Natural killer cell (primary cell): ENCODE data around the gene WDR35. TPM values are rescaled to one million over a fixed set of nuclear protein-coding genes. Genes with fewer than 3 reads are reported as not detected.
A peak's percentile ranks its signal among the peaks of the same experiment; 100 is the strongest.

Source experiments
- ATAC-seq, 3 donors: fragments of 150-1000 bp in 2 of 3; fragments of 200-7000 bp in 1 of 3; cut with Tn5 transposase; 1 replicate in 1 of 3; 2 replicates in 2 of 3; pipeline ENCODE4 v1.10.0; 2021; ENCODE audit warnings: mild to moderate bottlenecking in 2 of 3, moderate library complexity in 2 of 3
- DNase-seq, 2 donors: peaks; one replicate each; pipeline versions ENCODE4 v3.0.0 to v3.0.0-alpha.2; 2013 to 2021; ENCODE audit warnings: mixed read lengths in 1 of 2
- H3K27ac ChIP-seq: one replicate; pipeline ENCODE4 v1.5.1; 2013; ENCODE audit warnings: mild to moderate bottlenecking, low read length
- H3K27me3 ChIP-seq: one replicate; pipeline ENCODE4 v1.6.1; 2013; ENCODE audit warnings: low read length; ENCODE audit not compliant: control insufficient read depth, insufficient read depth
- H3K36me3 ChIP-seq: one replicate; pipeline ENCODE4 v1.6.1; 2013; ENCODE audit warnings: low read length; ENCODE audit not compliant: control insufficient read depth, insufficient read depth
- H3K4me1 ChIP-seq: one replicate; pipeline ENCODE4 v1.6.1; 2013; ENCODE audit warnings: low read length; ENCODE audit not compliant: control insufficient read depth, insufficient read depth
- H3K4me3 ChIP-seq: one replicate; pipeline ENCODE4 v1.5.1; 2013; ENCODE audit warnings: low read length
- H3K9me3 ChIP-seq: one replicate; pipeline ENCODE4 v1.6.1; 2013; ENCODE audit warnings: low read length; ENCODE audit not compliant: control insufficient read depth, insufficient read depth
- H3K27ac Mint-ChIP-seq, 2 donors: one replicate each; pipeline ENCODE4 v1.8.0; 2022; ENCODE audit warnings: mild to moderate bottlenecking in 2 of 2, mixed read lengths in 2 of 2, moderate library complexity in 1 of 2
- H3K27me3 Mint-ChIP-seq, 2 donors: one replicate each; pipeline ENCODE4 v1.8.0; 2022; ENCODE audit warnings: low read depth in 2 of 2, mixed read lengths in 2 of 2
- H3K36me3 Mint-ChIP-seq: one replicate; pipeline ENCODE4 v1.8.0; 2022; ENCODE audit warnings: mixed read lengths
- H3K4me1 Mint-ChIP-seq, 2 donors: one replicate each; pipeline ENCODE4 v1.8.0; 2022; ENCODE audit warnings: mixed read lengths in 2 of 2
- H3K4me3 Mint-ChIP-seq: one replicate; pipeline ENCODE4 v1.8.0; 2022; ENCODE audit warnings: mild to moderate bottlenecking, moderate library complexity, mixed read lengths
- H3K9me3 Mint-ChIP-seq, 2 donors: one replicate each; pipeline ENCODE4 v1.8.0; 2022; ENCODE audit warnings: mixed read lengths in 2 of 2
- WGBS: methylation state at CpG from one replicate; pipeline ENCODE4 v1.1.7; 2013; ENCODE audit warnings: missing lambda C conversion rate; ENCODE audit not compliant: insufficient coverage; 5-methylcytosine and 5-hydroxymethylcytosine counted together
- intact Hi-C: fragments of 100-400 bp; cut with micrococcal nuclease; formaldehyde crosslinking; loops from one replicate; pipeline ENCODE4 v1.14.2; 2022
- total RNA-seq, 4 donors: library from RNA; stranded (reverse); fragments of 120-200 nt in 1 of 4; gene quantifications; one replicate each; pipeline versions ENCODE4 v1.2.3 to v1.2.4, GENCODE V29; 2013 to 2022
- TF ChIP-seq, protein P1 (sequence below): fragments of 200-600 bp; IDR thresholded peaks from one replicate; pipeline ENCODE4 v1.8.0; 2022; ENCODE audit warnings: antibody characterized with exemption

The WDR35 gene
- total RNA-seq, 3 donors from 2014 or later (not counting 1 experiment from before 2014, with no cell fraction given) = 5.8 to 8.3 (median 7.7) TPM

DNA sequence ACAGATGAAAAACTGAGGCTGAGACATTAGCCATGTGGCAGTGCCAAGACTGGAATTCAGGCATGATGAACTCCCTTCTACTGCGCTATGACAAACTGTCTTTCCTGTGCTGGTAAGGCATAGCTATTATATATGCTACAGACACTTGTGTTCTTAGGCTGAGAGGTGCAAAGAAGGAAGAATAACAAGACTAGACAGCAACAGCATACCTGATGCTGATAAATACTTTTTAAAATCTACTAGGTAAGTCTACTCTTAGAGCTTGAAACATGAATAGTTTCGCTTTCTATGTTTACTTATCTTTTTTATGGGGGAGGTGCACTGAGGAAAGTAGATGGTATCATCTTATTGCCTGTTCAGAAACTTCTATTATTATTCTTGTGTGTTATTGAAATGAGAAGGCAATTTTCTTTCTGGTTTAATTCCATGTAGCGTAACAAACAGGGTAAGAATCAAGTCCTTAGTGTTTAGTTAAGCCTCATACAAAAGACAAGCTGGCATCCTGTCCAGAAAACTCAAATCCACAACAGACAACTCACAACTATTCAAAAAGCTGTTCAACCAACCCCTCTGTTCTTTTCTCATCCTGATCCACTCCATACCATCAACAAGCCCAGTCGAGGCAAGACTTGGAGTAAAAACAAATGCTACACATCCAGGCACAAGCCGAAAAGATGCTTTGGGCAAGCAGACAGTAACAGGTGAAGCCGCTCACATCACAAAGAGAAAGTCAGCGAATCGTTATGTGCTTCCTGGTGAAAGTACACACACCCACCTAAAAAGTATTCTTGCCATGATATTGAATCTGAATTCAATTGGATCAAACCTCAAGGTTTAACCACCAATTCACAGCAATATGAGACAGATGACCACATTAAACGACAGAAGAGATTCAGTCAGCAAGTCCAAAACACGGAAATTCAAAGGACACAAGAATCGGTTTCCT is 89.6 kb downstream of the WDR35 start:
- Mint-ChIP-seq H3K4me3 (peak overlapping the region; percentile 95), H3K27me3 (peaks cover 4 to 19% of the 10 kb centered on the region in 2 donors), H3K27ac (peak overlapping the region; percentile 94 to 97), H3K9me3 (no peaks in the 10 kb centered on the region), H3K4me1 (peaks cover 29 to 45% of the 10 kb centered on the region in 2 donors), H3K36me3 (no peaks in the 10 kb centered on the region)
- H3K27me3 ChIP-seq = no peaks in the 10 kb centered on the region
- WGBS = 30% methylated on average over 10 of the region's 11 CpGs
- H3K9me3 ChIP-seq = no peaks in the 10 kb centered on the region
- peak overlapping the region; percentile 86 for H3K4me3 ChIP-seq
- TF ChIP-seq, protein P1, sequence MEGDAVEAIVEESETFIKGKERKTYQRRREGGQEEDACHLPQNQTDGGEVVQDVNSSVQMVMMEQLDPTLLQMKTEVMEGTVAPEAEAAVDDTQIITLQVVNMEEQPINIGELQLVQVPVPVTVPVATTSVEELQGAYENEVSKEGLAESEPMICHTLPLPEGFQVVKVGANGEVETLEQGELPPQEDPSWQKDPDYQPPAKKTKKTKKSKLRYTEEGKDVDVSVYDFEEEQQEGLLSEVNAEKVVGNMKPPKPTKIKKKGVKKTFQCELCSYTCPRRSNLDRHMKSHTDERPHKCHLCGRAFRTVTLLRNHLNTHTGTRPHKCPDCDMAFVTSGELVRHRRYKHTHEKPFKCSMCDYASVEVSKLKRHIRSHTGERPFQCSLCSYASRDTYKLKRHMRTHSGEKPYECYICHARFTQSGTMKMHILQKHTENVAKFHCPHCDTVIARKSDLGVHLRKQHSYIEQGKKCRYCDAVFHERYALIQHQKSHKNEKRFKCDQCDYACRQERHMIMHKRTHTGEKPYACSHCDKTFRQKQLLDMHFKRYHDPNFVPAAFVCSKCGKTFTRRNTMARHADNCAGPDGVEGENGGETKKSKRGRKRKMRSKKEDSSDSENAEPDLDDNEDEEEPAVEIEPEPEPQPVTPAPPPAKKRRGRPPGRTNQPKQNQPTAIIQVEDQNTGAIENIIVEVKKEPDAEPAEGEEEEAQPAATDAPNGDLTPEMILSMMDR = no peak
- H3K4me1 ChIP-seq = peaks cover 11% of the 10 kb centered on the region
- DNase-seq = peak in 1 of 2 donors; percentile 46
- peak in 1 of 3 donors; percentile 6 for ATAC-seq
- peak overlapping the region; percentile 98 for H3K27ac ChIP-seq
- intact Hi-C loops = loop anchor here (2.0 to 5.0 kb wide), 7 partner anchors 92 to 677 kb away; partner anchors contain the start of genes PUM2, RHOB and WDR35
- peaks cover 4% of the 10 kb centered on the region for H3K36me3 ChIP-seq

DNA sequence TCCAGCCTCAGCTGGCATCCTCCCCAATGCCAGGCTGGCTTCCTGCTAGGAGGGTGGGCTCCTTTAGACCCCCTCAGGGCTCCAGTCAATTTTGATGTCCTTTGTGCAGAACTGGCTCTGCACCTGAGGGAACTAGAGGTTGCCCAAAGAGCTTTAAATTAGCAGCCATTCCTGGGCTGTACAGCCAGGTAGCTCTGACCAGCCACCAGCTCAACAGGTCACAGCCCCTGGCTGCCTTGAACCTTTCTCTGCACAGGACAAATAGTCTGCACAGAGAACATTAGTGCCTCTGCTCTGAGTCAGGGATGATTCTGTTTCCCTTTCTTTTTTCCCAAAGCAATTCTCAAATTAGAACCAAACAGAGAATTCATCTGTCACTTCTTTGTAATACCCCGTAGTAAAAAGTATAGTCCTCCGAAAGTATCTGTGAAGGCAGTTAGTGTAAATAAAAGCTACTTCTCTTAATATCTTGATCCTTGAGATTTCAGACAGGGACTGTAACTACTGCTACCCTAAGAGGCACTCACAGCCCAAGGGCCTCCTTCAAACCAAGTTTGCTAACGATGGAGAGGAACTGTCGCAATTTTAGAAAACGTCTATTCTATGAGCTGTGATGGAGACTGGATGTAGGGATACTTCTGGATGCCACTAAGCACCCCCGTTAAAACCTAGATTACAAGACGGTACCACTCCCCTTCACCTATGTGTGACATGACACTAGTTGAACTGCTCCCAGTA is 91.1 kb downstream of the WDR35 start:
- H3K4me3 ChIP-seq = no peak overlapping the region
- DNase-seq (no peak), ATAC-seq (no peak)
- peak overlapping the region in 1 of 2 donors; percentile 45 for H3K27ac Mint-ChIP-seq
- no peak overlapping the region for H3K4me3 Mint-ChIP-seq
- TF ChIP-seq, protein P1 = no peak
- no peak overlapping the region for H3K27ac ChIP-seq
- H3K36me3 Mint-ChIP-seq = no peaks in the 10 kb centered on the region
- H3K4me1 Mint-ChIP-seq = peaks cover 36 to 45% of the 10 kb centered on the region in 2 donors
- H3K9me3 ChIP-seq = no peaks in the 10 kb centered on the region
- 100% methylated on average over 1 of the region's 7 CpGs for WGBS
- H3K9me3 Mint-ChIP-seq = no peaks in the 10 kb centered on the region
- no peaks in the 10 kb centered on the region for H3K27me3 ChIP-seq
- peaks cover 11% of the 10 kb centered on the region for H3K4me1 ChIP-seq
- H3K36me3 ChIP-seq = peaks cover 4% of the 10 kb centered on the region
- intact Hi-C loops = no loop called here
- peaks cover 0 to 11% of the 10 kb centered on the region in 2 donors for H3K27me3 Mint-ChIP-seq

DNA sequence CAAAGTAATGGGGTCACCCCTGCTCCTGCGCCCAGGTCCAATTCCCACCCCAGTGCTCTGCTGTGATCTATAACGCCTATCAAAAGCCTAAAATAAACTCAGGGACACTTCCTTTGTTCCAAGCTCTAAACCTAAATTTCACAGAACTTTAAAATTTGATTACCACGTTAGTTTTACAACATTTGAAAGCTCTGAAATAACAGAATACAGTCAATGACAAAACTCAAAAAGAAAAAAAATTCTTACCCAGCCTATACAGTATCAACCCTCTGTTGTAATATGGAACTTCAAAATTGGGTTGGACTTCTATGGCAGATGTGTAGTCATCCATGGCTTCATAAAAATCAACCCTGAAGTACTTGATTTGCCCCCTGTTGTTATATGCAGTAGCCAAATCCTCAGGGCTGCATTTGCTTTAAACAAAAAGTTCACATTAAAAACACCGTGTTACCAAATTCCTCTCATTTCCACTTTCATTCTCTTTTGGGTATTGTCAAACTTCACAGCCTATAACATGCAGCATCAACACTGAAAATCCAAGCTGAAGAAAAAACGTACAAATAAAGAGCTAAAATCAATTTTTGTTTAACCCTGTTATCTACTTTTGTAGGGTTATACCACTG is 92.2 kb downstream of the WDR35 start:
- TF ChIP-seq, protein P1 = no peak
- DNase-seq (no peak), ATAC-seq (no peak)
- H3K27ac Mint-ChIP-seq = peak overlapping the region in 1 of 2 donors; percentile 61
- intact Hi-C loops = no loop called here
- peaks cover 36 to 49% of the 10 kb centered on the region in 2 donors for H3K4me1 Mint-ChIP-seq
- no peaks in the 10 kb centered on the region for H3K9me3 Mint-ChIP-seq
- Histone ChIP-seq H3K4me1 (peaks cover 11% of the 10 kb centered on the region), H3K27me3 (no peaks in the 10 kb centered on the region), H3K9me3 (no peaks in the 10 kb centered on the region), H3K4me3 (no peak overlapping the region), H3K27ac (no peak overlapping the region), H3K36me3 (peaks cover 4% of the 10 kb centered on the region)
- peaks cover 0 to under 1% of the 10 kb centered on the region in 2 donors for H3K27me3 Mint-ChIP-seq
- no peaks in the 10 kb centered on the region for H3K36me3 Mint-ChIP-seq
- no peak overlapping the region for H3K4me3 Mint-ChIP-seq
- WGBS = 85% methylated on average over 5 of the region's 5 CpGs
